Measurements from ENCODE around the gene SH3PXD2A. TPM values are rescaled to one million over a fixed set of nuclear protein-coding genes. Genes with fewer than 3 reads are reported as not detected.

The SH3PXD2A gene
- total RNA-seq, 1 experiment from 2014 or later, result 54.9 TPM

GRCh38 chr10:103791858-103792257 lies 63.5 kb downstream of the SH3PXD2A start:
- H3K27me3 ChIP-seq (replicated peaks; ENCODE audit: insufficient read depth, low read depth, low read length, poor library complexity), result no peaks in the 10 kb centered on the region
- DNase-seq (ENCODE audit: low spot score), result no peak
- no peaks in the 10 kb centered on the region for H3K36me3 ChIP-seq (ENCODE audit: insufficient read depth, low read length, poor library complexity, severe bottlenecking)
- BruUV-seq (replicated peaks), result no TSS peak
- ChIA-PET CTCF (no interaction called here), POLR2A (ENCODE audit: low non-redundant PET) (no interaction called here)
- peak overlapping the region; percentile 95 for H3K27ac ChIP-seq (ENCODE audit: low read depth, low read length, poor library complexity, severe bottlenecking)
- TF ChIP-seq EZH2 (IDR thresholded peaks at IDR 0.05; ENCODE audit: borderline replicate concordance, low read depth, low read length, poor library complexity, severe bottlenecking) (no peak), CTCF (conservative IDR thresholded peaks at IDR 0.05; ENCODE audit: low read depth, low read length) (no peak)
- H3K4me3 ChIP-seq (ENCODE audit: low read depth, low read length, poor library complexity, severe bottlenecking), result no peak overlapping the region
- H3K4me1 ChIP-seq (ENCODE audit: insufficient read depth, low read length, poor library complexity, severe bottlenecking), result peaks cover 61% of the 10 kb centered on the region
- intact Hi-C loops (cut with micrococcal nuclease; ENCODE audit: unreplicated experiment), result loop anchor here (5.0 kb wide), 1 partner anchor 80 kb away; no protein-coding TSS in a partner anchor
- H3K9me3 ChIP-seq (ENCODE audit: low read depth, low read length, poor library complexity, severe bottlenecking), result no peaks in the 10 kb centered on the region

GRCh38 chr10:103791291-103791690 lies 64.1 kb downstream of the SH3PXD2A start:
- no TSS peak for BruUV-seq (replicated peaks)
- Histone ChIP-seq H3K4me1 (ENCODE audit: insufficient read depth, low read length, poor library complexity, severe bottlenecking) (peaks cover 59% of the 10 kb centered on the region), H3K27me3 (replicated peaks; ENCODE audit: insufficient read depth, low read depth, low read length, poor library complexity) (no peaks in the 10 kb centered on the region), H3K4me3 (ENCODE audit: low read depth, low read length, poor library complexity, severe bottlenecking) (no peak overlapping the region), H3K27ac (ENCODE audit: low read depth, low read length, poor library complexity, severe bottlenecking) (no peak overlapping the region), H3K36me3 (ENCODE audit: insufficient read depth, low read length, poor library complexity, severe bottlenecking) (no peaks in the 10 kb centered on the region), H3K9me3 (ENCODE audit: low read depth, low read length, poor library complexity, severe bottlenecking) (no peaks in the 10 kb centered on the region)
- intact Hi-C loops (cut with micrococcal nuclease; ENCODE audit: unreplicated experiment), result loop anchor here (5.0 kb wide), 1 partner anchor 79 kb away; no protein-coding TSS in a partner anchor
- ChIA-PET POLR2A (ENCODE audit: low non-redundant PET) (no interaction called here), CTCF (no interaction called here)
- no peak for TF ChIP-seq CTCF (conservative IDR thresholded peaks at IDR 0.05; ENCODE audit: low read depth, low read length)
- DNase-seq (ENCODE audit: low spot score), result no peak

- CTCF ChIA-PET, result no interaction called here
Observed at GRCh38 chr10:103790580-103790979, 64.8 kb downstream of the SH3PXD2A start.

More at GRCh38 chr10:103790580-103790979, 64.8 kb downstream of the SH3PXD2A start:
- TF ChIP-seq EZH2 (IDR thresholded peaks at IDR 0.05; ENCODE audit: borderline replicate concordance, low read depth, low read length, poor library complexity, severe bottlenecking) (no peak), CTCF (conservative IDR thresholded peaks at IDR 0.05; ENCODE audit: low read depth, low read length) (no peak)
- Histone ChIP-seq H3K4me1 (ENCODE audit: insufficient read depth, low read length, poor library complexity, severe bottlenecking) (peaks cover 52% of the 10 kb centered on the region), H3K27me3 (replicated peaks; ENCODE audit: insufficient read depth, low read depth, low read length, poor library complexity) (no peaks in the 10 kb centered on the region), H3K36me3 (ENCODE audit: insufficient read depth, low read length, poor library complexity, severe bottlenecking) (no peaks in the 10 kb centered on the region), H3K9me3 (ENCODE audit: low read depth, low read length, poor library complexity, severe bottlenecking) (no peaks in the 10 kb centered on the region), H3K4me3 (ENCODE audit: low read depth, low read length, poor library complexity, severe bottlenecking) (no peak overlapping the region), H3K27ac (ENCODE audit: low read depth, low read length, poor library complexity, severe bottlenecking) (no peak overlapping the region)
- no peak for DNase-seq (ENCODE audit: low spot score)
- intact Hi-C loops (cut with micrococcal nuclease; ENCODE audit: unreplicated experiment), result loop anchor here (5.0 kb wide), 1 partner anchor 78 kb away; no protein-coding TSS in a partner anchor
- no TSS peak for BruUV-seq (replicated peaks)
- POLR2A ChIA-PET (ENCODE audit: low non-redundant PET), result no interaction called here
